ENCODE data around the gene UBN1.

- TF ChIP-seq POLR2A (IDR thresholded peaks at IDR 0.05), result no peak
- TF ChIP-seq CTCF (IDR thresholded peaks at IDR 0.05), result no peak
These were observed 51.7 kb downstream of the UBN1 start for GRCh38 chr16:4898811-4899473.

All from testis (tissue), 2 donors.